Hematopoietic multipotent progenitor cell treated with erythropoietin and hydrocortisone succinate and interleukin-3 and kit ligand, for 17 days (in vitro differentiated cells): ENCODE measurements around the gene GCC1.
A peak's percentile ranks its signal among the peaks of the same experiment; 100 is the strongest.
"Not testable (repeated sequence)": the region's sequence is repeated elsewhere in the genome, so short reads cannot be mapped to it uniquely, and the experiment has no call there.

Experiments used
- DNase-seq: peaks from one replicate; pipeline ENCODE4 v3.0.0-alpha.2; 2015; ENCODE audit warnings: low spot score

Gene GCC1

DNA sequence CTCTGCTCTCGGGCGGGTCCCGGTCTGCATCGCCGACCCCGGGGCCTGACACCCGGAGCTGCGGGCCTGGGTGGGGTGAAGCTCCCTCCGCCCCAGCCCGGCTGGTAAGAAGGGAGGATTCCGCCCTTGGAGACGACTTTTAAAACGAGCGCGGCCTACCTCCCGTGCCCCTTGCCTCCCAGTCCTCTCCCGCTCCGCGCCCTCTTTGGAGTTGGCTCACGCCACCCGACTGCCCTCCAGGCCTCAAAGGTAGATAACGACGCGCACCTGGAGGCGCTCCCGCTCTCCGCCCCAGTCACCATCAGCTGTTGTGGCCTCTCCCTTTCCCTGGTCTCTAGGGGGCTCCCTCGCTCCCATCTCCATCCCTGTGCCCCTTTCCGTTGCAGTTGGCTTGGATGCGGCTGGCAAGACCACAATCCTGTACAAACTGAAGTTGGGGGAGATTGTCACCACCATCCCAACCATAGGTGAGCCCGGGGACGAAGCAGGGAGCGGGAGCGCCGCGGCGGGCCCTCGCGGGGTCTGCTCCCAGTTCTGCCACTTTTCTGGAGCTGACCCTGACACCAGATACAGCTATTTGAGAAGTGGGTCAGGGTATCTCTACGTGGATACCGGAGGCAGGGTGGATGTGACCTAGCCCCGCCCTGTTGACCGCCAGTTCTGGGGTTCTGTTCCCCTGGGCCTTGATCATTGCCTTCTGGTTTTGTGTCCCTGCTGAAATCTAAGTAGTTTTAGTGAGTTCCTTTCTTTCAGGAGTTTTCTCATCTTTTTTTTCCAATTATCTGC is 3.5 kb upstream of the GCC1 start:
- DNase-seq = peak; percentile 71

DNA sequence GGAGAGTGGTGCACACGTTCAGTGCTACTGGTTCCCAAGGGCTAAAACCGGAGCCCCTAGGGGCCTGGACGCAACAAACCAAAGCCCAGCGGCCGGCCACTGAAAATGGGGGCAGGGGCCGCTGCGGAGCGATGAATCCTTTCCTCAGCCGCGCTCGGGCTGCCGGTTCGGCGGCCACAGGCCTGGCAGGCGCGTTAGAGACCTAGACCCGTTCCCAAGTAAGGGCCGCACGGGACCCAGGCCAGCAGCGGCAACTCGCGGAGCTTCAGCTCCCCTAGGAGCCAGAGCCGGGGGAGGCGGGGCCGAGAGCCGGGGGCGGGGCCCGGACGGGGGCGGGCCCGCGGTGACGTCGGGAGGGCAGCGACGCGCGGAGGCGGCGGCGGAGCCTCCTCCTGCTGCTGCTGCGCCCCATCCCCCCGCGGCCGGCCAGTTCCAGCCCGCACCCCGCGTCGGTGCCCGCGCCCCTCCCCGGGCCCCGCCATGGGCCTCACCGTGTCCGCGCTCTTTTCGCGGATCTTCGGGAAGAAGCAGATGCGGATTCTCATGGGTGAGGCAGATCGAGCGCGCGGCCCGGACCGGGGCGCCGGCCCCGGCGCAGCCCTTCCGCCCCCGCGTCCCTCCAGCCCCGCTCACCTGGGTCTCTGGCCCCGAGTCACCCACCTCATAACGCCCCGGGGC is 2.8 kb upstream of the GCC1 start, which contains the start of gene ARF5:
ARF5 (plus strand) TSS at position 393 of the 678 bp plus-strand sequence; CDS start at position 481, 88 bp downstream.
- peak; percentile 87 for DNase-seq

DNA sequence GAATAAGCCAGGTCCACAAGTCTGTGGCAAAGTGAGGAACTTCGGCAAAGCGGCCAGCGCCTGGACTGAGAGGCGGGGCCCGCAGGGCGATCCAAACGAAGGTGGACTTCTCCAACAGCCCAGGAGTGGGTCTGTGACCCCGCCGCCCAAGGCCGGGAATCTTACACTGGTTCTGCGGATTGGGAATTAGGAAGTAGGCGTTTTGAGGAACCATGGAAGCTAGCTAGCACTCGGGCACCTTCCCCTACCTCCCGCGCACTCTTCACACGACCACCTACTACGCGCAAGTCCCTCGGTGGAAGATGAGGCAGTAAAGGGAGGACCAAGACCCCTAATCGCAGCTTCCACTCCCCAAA is 2.2 kb upstream of the GCC1 start:
- DNase-seq = no peak

DNA sequence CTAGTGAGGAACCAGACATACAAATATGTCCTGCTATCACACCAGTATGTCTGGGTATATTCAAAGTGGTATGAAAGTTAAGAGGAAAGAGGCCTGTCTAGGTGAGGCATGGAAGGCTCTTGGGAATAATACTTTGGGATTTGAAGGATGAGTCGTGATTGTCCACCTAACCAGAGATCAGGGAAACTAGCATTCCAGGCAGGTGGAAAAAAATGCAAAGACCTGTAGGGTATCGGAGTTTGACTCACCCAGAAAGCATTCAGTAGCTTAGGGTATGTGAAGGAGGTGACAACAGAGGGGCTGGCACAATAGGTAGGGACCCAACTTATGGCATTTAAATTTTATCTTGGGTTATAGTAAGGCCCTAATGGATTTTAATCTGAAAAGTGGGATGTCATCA is 950 bp upstream of the GCC1 start:
- peak; percentile 9 for DNase-seq

DNA sequence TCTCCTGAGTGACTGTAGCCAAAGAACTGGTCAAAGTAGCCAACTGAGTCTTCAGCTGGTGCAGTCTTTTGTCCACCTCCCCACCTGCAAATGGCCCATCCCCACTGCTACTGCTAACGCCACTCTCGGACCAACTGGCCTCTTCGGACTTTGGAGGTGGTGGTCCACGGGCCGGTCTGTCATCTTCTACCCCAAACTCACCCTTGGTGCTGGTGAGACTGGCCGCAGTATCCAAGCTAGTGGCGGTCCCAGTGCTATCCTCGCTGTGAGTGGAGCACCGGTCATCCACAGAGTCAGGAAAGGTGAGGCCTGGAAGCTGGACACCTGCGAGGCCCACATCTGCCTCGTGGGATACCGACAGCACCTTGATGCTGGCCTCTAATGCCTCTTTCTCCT is 750 bp downstream of the GCC1 start:
- DNase-seq = no peak

DNA sequence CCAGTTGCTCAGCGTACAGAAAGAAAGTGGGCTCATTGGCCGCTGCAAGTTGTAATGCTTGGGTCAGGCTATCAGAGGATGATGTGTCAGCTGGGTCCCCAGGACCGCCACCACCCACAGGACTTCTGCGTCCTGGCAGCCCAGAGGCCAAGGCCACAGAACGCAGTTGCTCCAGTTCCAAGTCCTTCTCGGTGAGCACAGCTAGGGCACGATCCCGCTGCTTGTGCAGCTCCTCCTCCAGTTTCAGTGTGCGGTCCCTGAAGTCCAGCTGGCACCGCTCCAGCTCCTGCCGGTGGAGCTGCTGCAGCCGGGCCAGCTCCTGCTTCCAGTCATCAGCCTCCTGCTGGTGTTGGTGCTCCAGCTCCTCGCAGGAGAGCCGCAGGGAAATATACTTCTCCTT is 3.0 kb downstream of the GCC1 start:
- DNase-seq = no peak

DNA sequence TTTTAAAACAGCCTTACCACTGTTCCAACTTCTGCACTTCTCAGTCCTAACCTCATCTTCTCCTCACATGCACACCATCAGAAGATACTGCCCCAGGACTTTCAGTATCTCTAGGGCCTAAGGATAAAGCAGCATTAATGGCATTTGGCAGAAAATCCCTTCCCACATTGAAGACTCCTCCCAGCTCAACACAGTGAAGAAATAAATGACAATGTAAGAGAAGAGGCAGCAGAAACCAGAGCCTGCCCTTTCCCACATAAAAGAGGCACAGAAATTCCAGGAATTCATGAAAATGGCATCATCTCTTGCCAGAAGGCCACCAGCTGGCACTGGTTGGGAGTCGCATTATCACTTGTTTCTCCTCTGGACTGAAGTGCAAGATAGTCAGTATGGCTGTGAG is 3.7 kb downstream of the GCC1 start:
- DNase-seq = no peak

DNA sequence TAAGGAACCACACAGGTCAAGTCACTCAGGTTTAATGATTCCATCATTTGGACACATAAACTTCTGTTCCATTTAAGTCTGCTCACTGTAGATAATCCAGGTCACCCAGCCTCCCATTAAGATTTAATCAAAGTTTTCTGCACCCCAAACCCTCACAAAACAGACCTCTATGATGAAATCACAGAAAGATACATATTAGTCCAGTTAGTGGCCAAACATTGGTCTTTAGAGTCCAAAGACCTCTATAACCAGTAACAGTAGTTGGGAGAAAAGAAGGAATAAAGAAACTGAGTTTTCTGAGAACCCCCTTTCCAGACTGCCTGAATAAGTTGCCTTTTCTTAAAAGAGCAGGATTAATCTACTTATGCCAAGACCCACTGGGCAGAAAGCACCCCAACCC is 4.8 kb downstream of the GCC1 start:
- no peak for DNase-seq

DNA sequence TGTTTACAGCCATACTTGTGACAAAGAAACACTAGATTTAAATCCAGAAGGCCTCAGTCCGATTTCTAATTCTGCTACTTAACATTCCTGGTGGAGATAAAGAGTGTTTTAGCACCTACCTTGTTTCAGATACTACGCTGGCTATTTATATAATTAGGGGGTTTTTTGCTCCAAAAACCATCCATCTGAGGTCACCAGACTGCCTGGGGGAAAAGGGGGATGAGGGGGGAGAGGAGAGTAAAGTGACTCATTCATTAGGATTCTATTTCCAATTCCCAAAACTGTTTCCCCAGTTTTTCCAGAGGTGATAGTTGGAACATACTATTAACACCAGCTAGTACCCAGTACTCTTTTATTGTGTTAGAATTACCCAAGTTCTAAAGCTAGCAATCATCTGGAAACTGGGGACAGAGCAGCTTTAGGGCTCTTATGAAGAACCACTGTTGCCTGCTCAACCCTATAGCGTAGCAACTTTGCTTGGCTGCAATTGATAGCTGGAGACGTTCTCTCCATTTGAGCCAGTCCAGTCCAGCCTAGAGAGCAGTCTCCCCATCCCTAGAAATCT is 6.6 kb downstream of the GCC1 start:
- DNase-seq = no peak

DNA sequence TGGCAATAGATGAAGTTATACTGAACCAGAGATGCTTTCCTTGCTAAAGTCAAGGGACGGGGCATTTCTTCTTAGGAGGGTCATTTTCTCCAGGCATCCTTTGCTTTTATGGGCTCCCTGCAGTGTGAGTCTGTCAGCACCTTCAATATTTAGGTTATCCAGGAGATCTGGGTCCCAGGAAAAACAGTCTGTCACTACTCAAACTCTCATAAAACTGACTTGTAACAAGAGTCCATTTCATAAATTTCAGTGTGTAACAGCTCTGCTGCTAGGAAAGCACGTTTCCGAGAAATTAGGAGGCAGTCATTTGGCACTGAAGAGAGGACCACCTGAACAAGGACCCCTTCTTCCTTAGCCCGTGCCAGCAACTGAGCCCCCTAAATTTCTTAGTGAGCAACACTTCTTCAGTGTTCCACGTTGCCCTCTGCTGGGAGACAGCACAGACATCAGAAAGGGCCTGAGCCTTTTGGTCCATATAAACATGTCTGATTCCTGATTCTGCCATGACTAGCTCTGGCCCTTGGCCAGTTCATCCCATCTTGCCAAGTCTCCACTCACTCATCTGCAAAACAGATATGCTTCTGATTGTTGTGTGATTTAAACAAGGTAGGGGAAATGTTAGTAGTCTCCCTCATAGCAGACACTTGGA is 7.2 kb downstream of the GCC1 start:
- DNase-seq = peak; percentile 18

DNA sequence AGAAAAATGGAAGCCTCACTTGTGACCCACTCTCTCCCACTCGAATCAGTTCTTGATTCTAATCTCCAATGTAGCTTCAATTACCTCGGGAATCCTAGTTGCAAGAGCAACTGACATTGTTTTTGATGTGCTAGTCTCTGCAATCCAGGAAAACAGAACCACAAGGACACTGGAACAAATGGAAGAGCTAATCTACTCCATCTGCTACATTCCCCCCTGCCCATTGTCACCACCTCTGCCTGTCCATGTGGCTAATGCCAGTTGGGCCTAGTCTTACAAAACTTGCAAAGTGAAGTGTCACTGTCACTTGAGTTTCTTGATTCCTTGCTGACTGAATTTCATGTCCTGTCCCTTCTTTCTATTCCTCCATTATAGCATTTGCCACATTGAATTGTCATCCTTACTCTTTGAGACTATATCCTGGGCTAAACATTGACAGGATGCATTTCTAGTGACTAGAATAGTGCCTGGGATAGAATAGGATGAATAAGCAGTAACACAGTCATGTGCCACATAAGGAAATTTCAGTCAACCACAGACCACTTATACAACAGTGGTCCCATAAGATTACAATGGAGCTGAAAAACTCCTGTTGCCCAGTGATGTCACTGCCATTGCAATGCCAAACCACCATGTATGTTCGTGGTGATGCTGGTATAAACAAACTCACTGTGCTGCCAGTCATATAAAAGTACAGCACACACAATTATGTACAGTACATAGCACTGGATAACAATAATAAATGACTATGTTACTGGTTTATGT is 13.5 kb downstream of the GCC1 start:
- DNase-seq = no peak

DNA sequence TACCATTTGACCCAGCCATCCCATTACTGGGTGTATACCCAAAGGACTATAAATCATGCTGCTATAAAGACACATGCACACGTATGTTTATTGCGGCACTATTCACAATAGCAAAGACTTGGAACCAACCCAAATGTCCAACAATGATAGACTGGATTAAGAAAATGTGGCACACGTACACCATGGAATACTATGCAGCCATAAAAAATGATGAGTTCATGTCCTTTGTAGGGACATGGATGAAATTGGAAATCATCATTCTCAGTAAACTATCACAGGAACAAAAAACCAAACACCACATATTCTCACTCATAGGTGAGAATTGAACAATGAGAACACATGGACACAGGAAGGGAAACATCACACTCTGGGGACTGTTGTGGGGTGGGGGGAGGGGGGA is 17.4 kb downstream of the GCC1 start:
- DNase-seq = not testable (repeated sequence)

DNA sequence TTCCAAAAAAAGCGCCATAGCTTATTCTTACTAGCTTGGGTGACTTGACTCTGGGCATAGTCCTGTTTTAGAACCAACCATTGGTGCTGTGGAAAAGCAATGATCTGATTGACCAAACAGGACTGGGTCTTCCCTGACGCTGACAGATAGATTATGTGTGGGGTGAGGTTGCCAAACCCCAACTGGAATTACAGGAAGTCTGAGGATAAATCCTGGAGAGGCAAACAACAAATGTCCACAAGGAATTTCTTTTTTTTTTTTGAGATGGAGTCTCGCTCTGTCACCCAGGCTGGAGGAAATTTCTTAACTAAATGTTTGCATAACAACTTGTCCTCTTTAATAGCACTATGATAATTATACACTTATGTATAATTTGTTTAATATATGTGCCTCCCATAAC is 19.2 kb downstream of the GCC1 start:
- DNase-seq = no peak

DNA sequence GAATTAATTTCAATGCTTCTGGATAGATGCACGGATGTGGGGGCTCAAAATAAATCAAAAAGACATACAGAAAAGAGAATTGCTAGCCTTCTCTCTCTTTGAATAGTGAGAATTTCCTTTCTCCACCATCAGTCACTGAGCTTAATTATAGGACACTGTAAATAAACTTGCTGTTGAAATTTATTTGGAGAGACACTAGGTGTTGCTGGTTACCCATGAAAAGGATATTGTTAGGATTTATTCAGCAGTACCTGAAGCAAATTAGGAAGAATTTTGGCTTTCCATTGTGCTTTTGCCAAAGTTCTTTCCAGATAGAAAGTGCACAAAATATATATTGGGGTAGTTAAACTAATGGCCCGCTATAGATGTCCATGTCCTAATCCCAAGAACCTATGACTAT is 27.6 kb downstream of the GCC1 start:
- DNase-seq = no peak

DNA sequence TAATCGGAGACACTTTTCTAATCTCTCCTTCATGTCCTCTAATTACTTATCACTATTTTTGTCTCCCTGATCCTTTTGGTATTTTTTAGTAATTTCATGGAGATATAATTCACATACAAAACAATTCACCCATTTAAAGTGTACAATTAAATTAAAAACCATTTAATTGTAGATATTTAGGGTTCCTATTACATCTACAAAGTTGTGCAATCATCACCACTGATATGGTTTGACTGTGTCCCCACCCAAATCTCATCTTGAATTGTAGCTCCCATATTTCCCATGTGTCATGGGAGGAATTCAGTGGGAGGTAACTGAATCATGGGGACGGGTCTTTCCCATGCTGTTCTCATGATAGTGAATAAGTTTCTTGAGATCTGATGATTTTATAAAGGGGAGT is 29.0 kb downstream of the GCC1 start:
- no peak for DNase-seq

DNA sequence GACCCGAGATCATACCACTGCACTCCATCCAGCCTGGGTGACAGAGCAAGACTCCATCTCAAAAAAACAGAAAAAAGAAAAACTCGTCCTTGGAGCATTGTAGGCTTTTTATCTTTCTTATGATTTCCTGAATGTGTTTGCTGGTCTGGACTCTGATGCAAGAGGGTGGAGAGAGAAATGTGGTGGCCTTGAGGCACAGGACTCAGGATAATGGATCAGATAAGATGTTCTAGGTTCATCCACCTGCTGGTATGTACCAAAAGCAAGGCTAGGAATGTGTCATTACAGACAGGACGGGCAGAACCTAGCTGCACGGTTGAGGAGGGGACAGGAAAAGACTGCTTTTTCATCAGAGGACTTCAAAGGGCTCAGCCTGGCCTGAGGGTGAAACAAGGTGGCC is 33.5 kb downstream of the GCC1 start:
- DNase-seq = no peak

DNA sequence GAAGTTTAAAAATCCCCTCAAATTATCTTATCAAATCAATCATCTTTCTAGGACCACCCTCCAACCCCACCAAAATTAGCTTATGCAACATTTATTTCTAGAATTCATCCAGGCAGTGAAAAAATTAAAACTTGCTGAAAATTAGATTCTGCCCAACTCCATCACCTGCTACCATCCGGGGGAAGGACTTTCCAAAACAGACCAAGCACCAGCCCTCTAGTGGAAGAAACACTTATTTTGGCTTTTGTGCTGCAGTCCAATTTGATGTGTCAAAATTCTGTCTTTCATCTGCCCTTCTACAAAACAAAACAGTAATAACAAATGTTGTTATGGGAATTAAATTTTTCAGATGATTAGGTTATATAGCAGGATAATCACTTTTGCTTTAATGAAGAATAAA is 35.1 kb downstream of the GCC1 start:
- DNase-seq = no peak

DNA sequence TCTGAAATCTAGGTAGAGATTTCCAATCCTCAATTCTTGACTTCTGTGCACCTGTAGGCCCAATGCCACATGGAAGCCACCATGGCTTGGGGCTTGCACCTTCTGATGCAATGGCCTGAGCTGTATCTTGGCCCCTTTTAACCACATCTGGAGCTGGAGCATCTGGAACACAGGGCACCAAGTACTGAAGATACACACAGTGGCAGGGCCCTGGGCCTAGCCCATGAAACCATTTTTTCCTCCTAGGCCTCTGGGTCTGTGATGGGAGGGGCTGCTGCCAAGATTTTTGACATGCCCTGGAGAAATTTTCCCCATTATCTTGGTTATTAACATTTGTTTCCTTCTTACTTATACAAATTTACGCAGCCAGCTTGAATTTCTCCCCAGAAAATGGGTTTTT is 39.1 kb downstream of the GCC1 start:
- DNase-seq = no peak

DNA sequence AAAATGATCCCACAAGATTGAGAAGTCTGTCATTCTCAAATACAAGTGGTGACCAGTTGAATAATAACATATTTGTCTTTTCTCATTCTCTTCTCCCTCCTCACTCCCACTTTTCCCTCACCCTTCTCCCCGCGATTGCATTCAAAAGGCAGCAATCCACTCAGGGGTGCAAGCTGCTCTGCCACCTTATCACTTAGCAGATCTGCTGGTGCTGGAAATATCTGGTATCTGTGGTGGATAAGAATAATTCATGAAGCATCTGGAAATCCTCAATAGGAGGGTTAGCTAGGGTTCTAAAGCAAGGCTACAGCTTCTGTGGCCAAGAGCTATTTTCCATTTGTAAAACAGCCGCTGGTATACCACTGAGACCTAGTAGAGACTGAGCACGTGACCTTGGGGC is 43.8 kb downstream of the GCC1 start:
- no peak for DNase-seq

DNA sequence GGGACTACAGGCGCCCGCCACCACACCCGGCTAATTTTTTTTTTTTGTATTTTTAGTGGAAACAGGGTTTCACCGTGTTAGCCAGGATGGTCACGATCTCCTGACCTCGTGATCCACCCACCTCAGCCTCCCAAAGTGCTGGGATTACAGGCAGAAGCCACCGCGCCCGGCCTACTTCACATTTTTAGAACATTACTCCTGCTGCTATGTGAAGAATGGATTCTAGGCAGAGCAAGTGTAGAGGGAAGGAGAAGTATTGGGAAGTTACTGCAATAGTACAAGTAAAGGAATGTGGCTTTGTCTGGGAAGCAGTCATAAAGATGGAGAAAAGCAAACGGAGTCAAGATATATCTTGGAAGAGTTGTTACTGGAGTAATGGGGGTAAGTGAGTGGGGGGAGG is 44.9 kb downstream of the GCC1 start:
- DNase-seq = not testable (repeated sequence)

DNA sequence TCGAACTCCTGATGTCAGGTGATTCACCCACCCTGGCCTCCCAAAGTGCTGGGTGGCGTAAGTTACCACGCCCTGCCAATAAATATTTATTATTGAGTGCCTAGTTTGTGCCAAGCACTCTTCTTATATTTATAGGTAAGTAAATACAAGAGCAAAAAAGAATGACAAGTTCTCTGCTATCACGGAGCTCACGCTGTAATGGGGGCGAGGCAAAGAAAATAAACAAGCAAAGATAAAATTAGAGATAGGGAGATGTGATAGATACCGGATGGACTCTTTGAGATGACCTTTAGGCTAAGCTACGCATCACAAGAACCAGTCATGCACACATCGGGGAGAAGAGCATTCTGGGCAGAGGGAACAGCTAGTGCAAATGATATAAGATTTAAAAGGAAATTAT is 46.3 kb downstream of the GCC1 start:
- DNase-seq = no peak

DNA sequence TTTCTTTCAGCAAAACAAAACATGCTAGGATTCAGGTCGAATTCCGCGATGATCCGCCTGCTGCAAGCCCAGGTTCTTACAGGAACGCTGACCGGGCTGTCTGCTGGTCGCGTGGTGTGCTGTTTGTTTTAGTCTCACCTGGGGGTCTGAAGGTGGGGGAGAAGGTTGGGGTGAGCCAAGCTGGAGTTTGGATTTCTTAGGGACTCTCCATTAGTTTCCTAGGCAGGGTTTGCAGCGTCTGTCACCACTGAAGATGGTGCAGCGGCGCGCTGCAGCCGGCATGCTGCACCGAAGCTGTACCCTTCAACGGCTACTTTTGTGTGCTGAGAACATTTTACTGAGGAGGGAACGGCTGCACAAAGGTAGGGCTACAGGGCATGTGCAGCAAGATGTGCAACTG is 48.7 kb downstream of the GCC1 start:
- DNase-seq = no peak

DNA sequence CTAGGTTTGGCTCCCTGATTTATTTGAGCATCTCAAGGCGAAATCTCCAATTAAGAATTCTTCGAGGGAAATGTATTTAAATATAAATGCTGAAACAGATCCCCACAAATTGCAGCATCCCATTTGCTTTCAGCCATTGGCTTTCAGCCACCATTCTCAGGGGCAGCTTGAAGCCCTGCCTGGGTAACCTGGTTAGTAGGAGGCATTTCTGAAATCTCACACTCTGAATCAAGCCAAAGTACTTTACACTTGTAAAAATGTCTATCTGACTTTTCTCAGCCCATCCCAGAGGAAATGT is 49.1 kb downstream of the GCC1 start:
- no peak for DNase-seq
